Measurements from ENCODE around the gene CC2D1B. TPM values are rescaled to one million over a fixed set of nuclear protein-coding genes. Genes with fewer than 3 reads are reported as not detected.
A peak's percentile ranks its signal among the peaks of the same experiment; 100 is the strongest.

CC2D1B gene
- total RNA-seq, 1 experiment from 2014 or later: 24.3 TPM

- no peaks in the 10 kb centered on the region for H3K9me3 ChIP-seq (ENCODE audit: control insufficient read depth, low read depth, low read length)
- no peaks in the 10 kb centered on the region for H3K79me1 ChIP-seq (ENCODE audit: insufficient read depth, low read depth, low read length, poor library complexity, severe bottlenecking)
- H3K4ac ChIP-seq (ENCODE audit: low read depth, low read length): no peak overlapping the region
- no peaks in the 10 kb centered on the region for H3K9me3 Mint-ChIP-seq
- H3K23ac ChIP-seq (ENCODE audit: insufficient read length, low read depth, low read length): no peak overlapping the region
- no peak overlapping the region for H2BK120ac ChIP-seq (ENCODE audit: low read depth, low read length, poor library complexity, severe bottlenecking)
- H4K5ac ChIP-seq (ENCODE audit: insufficient read length, low read depth, low read length): no peak overlapping the region
- H3K4me1 ChIP-seq (ENCODE audit: insufficient read depth, low read length): no peaks in the 10 kb centered on the region
- no peak overlapping the region for H4K8ac ChIP-seq (replicated peaks; ENCODE audit: insufficient read length, low read depth, low read length)
- H2BK5ac ChIP-seq (ENCODE audit: insufficient read length, low read length): no peak overlapping the region
- no peak overlapping the region for H2AK5ac ChIP-seq (ENCODE audit: insufficient read length, low read length)
- H3K79me2 ChIP-seq (ENCODE audit: insufficient read depth, low read length): no peaks in the 10 kb centered on the region
- H2BK15ac ChIP-seq (ENCODE audit: low read depth, low read length): no peak overlapping the region
- H2BK20ac ChIP-seq (ENCODE audit: low read depth, low read length, poor library complexity, severe bottlenecking): no peak overlapping the region
- H3K14ac ChIP-seq (ENCODE audit: insufficient read depth, low read length): peak overlapping the region; percentile 60
- H2AFZ ChIP-seq (ENCODE audit: low read length): no peak overlapping the region
- peak overlapping the region; percentile 10 to 94 (median 83); a peak in 4 of 7 replicates for H3K27ac Mint-ChIP-seq
- no peaks in the 10 kb centered on the region for H3K27me3 ChIP-seq (ENCODE audit: insufficient read depth, low read length)
- H3K9ac ChIP-seq (ENCODE audit: extremely low read depth, insufficient read length, low read length): peak overlapping the region; percentile 58
- no peak overlapping the region for H2BK12ac ChIP-seq (ENCODE audit: insufficient read length, low read depth, low read length)
- peak; percentile 51 for DNase-seq
- H3K56ac ChIP-seq (ENCODE audit: insufficient read length, low read depth, low read length): no peak overlapping the region
- H3K23me2 ChIP-seq (ENCODE audit: insufficient read length, low read depth, low read length, poor library complexity, severe bottlenecking): peaks cover 5% of the 10 kb centered on the region
- no peaks in the 10 kb centered on the region for H4K20me1 ChIP-seq (ENCODE audit: control insufficient read depth, insufficient read depth, insufficient read length)
- no peak overlapping the region for H4K91ac ChIP-seq (ENCODE audit: insufficient read length, low read depth, low read length)
- peaks cover 28 to 29% of the 10 kb centered on the region in 2 experiments for H3K4me1 Mint-ChIP-seq
- H3K18ac ChIP-seq (ENCODE audit: insufficient read length, low read depth, low read length): no peak overlapping the region
- TF ChIP-seq, protein P1, sequence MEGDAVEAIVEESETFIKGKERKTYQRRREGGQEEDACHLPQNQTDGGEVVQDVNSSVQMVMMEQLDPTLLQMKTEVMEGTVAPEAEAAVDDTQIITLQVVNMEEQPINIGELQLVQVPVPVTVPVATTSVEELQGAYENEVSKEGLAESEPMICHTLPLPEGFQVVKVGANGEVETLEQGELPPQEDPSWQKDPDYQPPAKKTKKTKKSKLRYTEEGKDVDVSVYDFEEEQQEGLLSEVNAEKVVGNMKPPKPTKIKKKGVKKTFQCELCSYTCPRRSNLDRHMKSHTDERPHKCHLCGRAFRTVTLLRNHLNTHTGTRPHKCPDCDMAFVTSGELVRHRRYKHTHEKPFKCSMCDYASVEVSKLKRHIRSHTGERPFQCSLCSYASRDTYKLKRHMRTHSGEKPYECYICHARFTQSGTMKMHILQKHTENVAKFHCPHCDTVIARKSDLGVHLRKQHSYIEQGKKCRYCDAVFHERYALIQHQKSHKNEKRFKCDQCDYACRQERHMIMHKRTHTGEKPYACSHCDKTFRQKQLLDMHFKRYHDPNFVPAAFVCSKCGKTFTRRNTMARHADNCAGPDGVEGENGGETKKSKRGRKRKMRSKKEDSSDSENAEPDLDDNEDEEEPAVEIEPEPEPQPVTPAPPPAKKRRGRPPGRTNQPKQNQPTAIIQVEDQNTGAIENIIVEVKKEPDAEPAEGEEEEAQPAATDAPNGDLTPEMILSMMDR (conservative IDR thresholded peaks at IDR 0.05): no peak
- H3K27me3 Mint-ChIP-seq (ENCODE audit: low read depth): no peaks in the 10 kb centered on the region
- no CpG with 5 or more reads among the region's 22 CpGs for WGBS (ENCODE audit: extremely low coverage, insufficient read length, low lambda C conversion rate)
- no peak overlapping the region for H3K27ac ChIP-seq (ENCODE audit: insufficient read length, low read depth, low read length)
- no peak overlapping the region for H3T11ph ChIP-seq (ENCODE audit: low read length)
- peaks cover 8 to 38% (median 30%) of the 10 kb centered on the region in 3 experiments for H3K36me3 Mint-ChIP-seq (ENCODE audit: insufficient read depth in 1 of 3, low read depth in 3 of 3)
- H3K4me3 Mint-ChIP-seq: peak overlapping the region; percentile 89 to 91
- peak overlapping the region; percentile 86 for H3K4me2 ChIP-seq (ENCODE audit: insufficient read depth, insufficient read length, low read length)
Observed at GRCh38 chr1:52365071-52365745, 797 bp downstream of the CC2D1B start.

Measured in H9 (cell line).